ENCODE measurements around the gene SLC16A9.

GRCh38 chr10:59606551-59606961 lies 103.1 kb downstream of the SLC16A9 start:
- TF ChIP-seq YY1 (IDR thresholded peaks at IDR 0.05; ENCODE audit: insufficient read depth, insufficient read length) (no peak), ZNF274 (IDR thresholded peaks at IDR 0.05; ENCODE audit: low read depth, low read length) (no peak)

Measured in NT2/D1 (cell line).